Measurements from ENCODE around the gene CAMTA1.

DNA sequence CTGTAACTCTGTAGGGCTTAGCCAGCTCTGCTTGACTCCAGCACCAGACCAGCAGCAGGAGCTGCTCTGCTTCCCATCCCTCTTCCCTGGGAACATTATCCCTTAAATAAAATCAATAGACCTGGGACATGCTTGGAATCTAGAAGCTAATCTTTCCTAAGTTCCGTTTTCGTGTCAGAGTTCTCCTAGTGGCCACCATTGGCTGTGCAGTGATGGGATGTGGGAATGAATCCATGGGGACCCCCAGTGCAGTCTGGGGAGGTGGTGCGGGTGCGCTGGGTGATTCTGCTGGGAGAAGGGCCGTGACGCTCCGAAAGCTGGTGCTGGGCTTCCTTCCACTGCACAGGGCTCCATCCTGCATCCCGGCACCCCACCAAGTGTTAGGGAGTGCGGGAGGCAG lies 202.7 kb downstream of the CAMTA1 start:
- TF ChIP-seq CTBP1 (IDR thresholded peaks at IDR 0.05; ENCODE audit: borderline replicate concordance) (no peak), FOXK2 (IDR thresholded peaks at IDR 0.05) (no peak), NFRKB (IDR thresholded peaks at IDR 0.05) (no peak), BHLHE40 (IDR thresholded peaks at IDR 0.05; ENCODE audit: borderline replicate concordance) (no peak), HDGF (IDR thresholded peaks at IDR 0.05; ENCODE audit: borderline replicate concordance) (no peak)
- TF ChIP-seq, protein P1, sequence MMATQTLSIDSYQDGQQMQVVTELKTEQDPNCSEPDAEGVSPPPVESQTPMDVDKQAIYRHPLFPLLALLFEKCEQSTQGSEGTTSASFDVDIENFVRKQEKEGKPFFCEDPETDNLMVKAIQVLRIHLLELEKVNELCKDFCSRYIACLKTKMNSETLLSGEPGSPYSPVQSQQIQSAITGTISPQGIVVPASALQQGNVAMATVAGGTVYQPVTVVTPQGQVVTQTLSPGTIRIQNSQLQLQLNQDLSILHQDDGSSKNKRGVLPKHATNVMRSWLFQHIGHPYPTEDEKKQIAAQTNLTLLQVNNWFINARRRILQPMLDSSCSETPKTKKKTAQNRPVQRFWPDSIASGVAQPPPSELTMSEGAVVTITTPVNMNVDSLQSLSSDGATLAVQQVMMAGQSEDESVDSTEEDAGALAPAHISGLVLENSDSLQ (IDR thresholded peaks at IDR 0.05): no peak
